Nucleus accumbens (tissue), 56 donors: ENCODE results near the gene GPR25.
"Not testable (repeated sequence)": the region's sequence is repeated elsewhere in the genome, so short reads cannot be mapped to it uniquely, and the experiment has no call there.

ENCODE experiments used
- DNase-seq, 56 donors: peaks; one replicate each; lab custom pipeline; 2025; lab: John Stamatoyannopoulos, UW

GPR25 gene

GRCh38 chr1:200908191-200908868, 35.5 kb downstream of the GPR25 start:
- DNase-seq: no peak

- no peak for DNase-seq
These were observed 36.3 kb downstream of the GPR25 start for GRCh38 chr1:200909071-200909470.

- no peak for DNase-seq
These were observed 37.0 kb downstream of the GPR25 start for GRCh38 chr1:200909757-200910239.

GRCh38 chr1:200911361-200911760, 38.6 kb downstream of the GPR25 start:
- no peak for DNase-seq

GRCh38 chr1:200911936-200912335, 39.2 kb downstream of the GPR25 start:
- not testable (repeated sequence) for DNase-seq

- peak in 28 of 56 donors; percentile 1 to 67 (median 27) for DNase-seq
These were observed 40.1 kb downstream of the GPR25 start for GRCh38 chr1:200912737-200913407.

GRCh38 chr1:200916152-200916551, 43.4 kb downstream of the GPR25 start:
- DNase-seq: no peak

- no peak for DNase-seq
These were observed 43.9 kb downstream of the GPR25 start for GRCh38 chr1:200916681-200917080.

- no peak for DNase-seq
These were observed 44.6 kb downstream of the GPR25 start for GRCh38 chr1:200917291-200917817.

- no peak for DNase-seq
These were observed 45.2 kb downstream of the GPR25 start for GRCh38 chr1:200918006-200918405.

GRCh38 chr1:200919386-200919785, 46.6 kb downstream of the GPR25 start:
- no peak for DNase-seq

GRCh38 chr1:200921571-200922110, 48.9 kb downstream of the GPR25 start:
- DNase-seq: no peak

- DNase-seq: no peak
These were observed 49.6 kb downstream of the GPR25 start for GRCh38 chr1:200922406-200922805.

GRCh38 chr1:200923601-200924000, 50.8 kb downstream of the GPR25 start:
- DNase-seq: no peak
